ENCODE data around the gene MYL3.

DNA sequence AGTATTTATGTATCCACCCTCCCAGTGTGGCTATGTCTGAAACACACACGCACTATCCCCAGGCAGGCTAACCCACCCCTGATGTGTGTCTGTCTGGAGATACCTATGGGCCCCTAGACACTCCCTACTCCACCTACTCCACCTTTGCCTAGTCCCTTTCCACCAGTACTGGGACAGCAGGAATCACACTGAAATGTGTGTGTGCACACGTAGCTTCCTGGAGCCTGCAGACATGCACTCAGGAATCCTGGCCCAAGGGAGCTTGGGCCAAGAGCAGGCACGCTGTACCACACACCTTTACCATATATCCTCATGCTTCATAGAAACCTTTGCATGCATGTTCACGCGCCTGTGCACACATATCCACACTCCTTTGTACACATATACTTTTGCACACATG is 7.4 kb upstream of the MYL3 start:
- TF ChIP-seq, protein P1, sequence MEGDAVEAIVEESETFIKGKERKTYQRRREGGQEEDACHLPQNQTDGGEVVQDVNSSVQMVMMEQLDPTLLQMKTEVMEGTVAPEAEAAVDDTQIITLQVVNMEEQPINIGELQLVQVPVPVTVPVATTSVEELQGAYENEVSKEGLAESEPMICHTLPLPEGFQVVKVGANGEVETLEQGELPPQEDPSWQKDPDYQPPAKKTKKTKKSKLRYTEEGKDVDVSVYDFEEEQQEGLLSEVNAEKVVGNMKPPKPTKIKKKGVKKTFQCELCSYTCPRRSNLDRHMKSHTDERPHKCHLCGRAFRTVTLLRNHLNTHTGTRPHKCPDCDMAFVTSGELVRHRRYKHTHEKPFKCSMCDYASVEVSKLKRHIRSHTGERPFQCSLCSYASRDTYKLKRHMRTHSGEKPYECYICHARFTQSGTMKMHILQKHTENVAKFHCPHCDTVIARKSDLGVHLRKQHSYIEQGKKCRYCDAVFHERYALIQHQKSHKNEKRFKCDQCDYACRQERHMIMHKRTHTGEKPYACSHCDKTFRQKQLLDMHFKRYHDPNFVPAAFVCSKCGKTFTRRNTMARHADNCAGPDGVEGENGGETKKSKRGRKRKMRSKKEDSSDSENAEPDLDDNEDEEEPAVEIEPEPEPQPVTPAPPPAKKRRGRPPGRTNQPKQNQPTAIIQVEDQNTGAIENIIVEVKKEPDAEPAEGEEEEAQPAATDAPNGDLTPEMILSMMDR (conservative IDR thresholded peaks at IDR 0.05; ENCODE audit: low read depth in 2 of 2): no peak
- TF ChIP-seq POLR2AphosphoS5 (IDR thresholded peaks at IDR 0.05; ENCODE audit: low read depth): no peak
- TF ChIP-seq, protein P2, sequence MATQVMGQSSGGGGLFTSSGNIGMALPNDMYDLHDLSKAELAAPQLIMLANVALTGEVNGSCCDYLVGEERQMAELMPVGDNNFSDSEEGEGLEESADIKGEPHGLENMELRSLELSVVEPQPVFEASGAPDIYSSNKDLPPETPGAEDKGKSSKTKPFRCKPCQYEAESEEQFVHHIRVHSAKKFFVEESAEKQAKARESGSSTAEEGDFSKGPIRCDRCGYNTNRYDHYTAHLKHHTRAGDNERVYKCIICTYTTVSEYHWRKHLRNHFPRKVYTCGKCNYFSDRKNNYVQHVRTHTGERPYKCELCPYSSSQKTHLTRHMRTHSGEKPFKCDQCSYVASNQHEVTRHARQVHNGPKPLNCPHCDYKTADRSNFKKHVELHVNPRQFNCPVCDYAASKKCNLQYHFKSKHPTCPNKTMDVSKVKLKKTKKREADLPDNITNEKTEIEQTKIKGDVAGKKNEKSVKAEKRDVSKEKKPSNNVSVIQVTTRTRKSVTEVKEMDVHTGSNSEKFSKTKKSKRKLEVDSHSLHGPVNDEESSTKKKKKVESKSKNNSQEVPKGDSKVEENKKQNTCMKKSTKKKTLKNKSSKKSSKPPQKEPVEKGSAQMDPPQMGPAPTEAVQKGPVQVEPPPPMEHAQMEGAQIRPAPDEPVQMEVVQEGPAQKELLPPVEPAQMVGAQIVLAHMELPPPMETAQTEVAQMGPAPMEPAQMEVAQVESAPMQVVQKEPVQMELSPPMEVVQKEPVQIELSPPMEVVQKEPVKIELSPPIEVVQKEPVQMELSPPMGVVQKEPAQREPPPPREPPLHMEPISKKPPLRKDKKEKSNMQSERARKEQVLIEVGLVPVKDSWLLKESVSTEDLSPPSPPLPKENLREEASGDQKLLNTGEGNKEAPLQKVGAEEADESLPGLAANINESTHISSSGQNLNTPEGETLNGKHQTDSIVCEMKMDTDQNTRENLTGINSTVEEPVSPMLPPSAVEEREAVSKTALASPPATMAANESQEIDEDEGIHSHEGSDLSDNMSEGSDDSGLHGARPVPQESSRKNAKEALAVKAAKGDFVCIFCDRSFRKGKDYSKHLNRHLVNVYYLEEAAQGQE (IDR thresholded peaks at IDR 0.05; ENCODE audit: unreplicated experiment): no peak
- TF ChIP-seq EZH2phosphoT487 (IDR thresholded peaks at IDR 0.05; ENCODE audit: unreplicated experiment): no peak
- TF ChIP-seq CREB1 (CRISPR knock-in tag; IDR thresholded peaks at IDR 0.05; ENCODE audit: low read depth): no peak
- TF ChIP-seq EZH2 (IDR thresholded peaks at IDR 0.05; ENCODE audit: low read depth, unreplicated experiment): no peak
- TF ChIP-seq JUNB (IDR thresholded peaks at IDR 0.05; ENCODE audit: unreplicated experiment): no peak
- TF ChIP-seq NANOG (IDR thresholded peaks at IDR 0.05; ENCODE audit: borderline replicate concordance): no peak
- TF ChIP-seq, protein P3, sequence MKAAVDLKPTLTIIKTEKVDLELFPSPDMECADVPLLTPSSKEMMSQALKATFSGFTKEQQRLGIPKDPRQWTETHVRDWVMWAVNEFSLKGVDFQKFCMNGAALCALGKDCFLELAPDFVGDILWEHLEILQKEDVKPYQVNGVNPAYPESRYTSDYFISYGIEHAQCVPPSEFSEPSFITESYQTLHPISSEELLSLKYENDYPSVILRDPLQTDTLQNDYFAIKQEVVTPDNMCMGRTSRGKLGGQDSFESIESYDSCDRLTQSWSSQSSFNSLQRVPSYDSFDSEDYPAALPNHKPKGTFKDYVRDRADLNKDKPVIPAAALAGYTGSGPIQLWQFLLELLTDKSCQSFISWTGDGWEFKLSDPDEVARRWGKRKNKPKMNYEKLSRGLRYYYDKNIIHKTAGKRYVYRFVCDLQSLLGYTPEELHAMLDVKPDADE (IDR thresholded peaks at IDR 0.05): no peak
- TF ChIP-seq, protein P4, sequence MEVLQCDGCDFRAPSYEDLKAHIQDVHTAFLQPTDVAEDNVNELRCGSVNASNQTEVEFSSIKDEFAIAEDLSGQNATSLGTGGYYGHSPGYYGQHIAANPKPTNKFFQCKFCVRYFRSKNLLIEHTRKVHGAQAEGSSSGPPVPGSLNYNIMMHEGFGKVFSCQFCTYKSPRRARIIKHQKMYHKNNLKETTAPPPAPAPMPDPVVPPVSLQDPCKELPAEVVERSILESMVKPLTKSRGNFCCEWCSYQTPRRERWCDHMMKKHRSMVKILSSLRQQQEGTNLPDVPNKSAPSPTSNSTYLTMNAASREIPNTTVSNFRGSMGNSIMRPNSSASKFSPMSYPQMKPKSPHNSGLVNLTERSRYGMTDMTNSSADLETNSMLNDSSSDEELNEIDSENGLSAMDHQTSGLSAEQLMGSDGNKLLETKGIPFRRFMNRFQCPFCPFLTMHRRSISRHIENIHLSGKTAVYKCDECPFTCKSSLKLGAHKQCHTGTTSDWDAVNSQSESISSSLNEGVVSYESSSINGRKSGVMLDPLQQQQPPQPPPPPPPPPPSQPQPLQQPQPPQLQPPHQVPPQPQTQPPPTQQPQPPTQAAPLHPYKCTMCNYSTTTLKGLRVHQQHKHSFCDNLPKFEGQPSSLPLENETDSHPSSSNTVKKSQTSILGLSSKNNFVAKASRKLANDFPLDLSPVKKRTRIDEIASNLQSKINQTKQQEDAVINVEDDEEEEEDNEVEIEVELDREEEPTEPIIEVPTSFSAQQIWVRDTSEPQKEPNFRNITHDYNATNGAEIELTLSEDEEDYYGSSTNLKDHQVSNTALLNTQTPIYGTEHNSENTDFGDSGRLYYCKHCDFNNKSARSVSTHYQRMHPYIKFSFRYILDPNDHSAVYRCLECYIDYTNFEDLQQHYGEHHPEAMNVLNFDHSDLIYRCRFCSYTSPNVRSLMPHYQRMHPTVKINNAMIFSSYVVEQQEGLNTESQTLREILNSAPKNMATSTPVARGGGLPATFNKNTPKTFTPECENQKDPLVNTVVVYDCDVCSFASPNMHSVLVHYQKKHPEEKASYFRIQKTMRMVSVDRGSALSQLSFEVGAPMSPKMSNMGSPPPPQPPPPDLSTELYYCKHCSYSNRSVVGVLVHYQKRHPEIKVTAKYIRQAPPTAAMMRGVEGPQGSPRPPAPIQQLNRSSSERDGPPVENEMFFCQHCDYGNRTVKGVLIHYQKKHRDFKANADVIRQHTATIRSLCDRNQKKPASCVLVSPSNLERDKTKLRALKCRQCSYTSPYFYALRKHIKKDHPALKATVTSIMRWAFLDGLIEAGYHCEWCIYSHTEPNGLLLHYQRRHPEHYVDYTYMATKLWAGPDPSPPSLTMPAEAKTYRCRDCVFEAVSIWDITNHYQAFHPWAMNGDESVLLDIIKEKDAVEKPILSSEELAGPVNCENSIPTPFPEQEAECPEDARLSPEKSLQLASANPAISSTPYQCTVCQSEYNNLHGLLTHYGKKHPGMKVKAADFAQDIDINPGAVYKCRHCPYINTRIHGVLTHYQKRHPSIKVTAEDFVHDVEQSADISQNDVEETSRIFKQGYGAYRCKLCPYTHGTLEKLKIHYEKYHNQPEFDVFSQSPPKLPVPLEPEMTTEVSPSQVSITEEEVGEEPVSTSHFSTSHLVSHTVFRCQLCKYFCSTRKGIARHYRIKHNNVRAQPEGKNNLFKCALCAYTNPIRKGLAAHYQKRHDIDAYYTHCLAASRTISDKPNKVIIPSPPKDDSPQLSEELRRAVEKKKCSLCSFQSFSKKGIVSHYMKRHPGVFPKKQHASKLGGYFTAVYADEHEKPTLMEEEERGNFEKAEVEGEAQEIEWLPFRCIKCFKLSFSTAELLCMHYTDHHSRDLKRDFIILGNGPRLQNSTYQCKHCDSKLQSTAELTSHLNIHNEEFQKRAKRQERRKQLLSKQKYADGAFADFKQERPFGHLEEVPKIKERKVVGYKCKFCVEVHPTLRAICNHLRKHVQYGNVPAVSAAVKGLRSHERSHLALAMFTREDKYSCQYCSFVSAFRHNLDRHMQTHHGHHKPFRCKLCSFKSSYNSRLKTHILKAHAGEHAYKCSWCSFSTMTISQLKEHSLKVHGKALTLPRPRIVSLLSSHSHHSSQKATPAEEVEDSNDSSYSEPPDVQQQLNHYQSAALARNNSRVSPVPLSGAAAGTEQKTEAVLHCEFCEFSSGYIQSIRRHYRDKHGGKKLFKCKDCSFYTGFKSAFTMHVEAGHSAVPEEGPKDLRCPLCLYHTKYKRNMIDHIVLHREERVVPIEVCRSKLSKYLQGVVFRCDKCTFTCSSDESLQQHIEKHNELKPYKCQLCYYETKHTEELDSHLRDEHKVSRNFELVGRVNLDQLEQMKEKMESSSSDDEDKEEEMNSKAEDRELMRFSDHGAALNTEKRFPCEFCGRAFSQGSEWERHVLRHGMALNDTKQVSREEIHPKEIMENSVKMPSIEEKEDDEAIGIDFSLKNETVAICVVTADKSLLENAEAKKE (CRISPR knock-in tag; IDR thresholded peaks at IDR 0.05): no peak
- TF ChIP-seq ZNF114 (CRISPR knock-in tag; IDR thresholded peaks at IDR 0.05): no peak
